Myometrial cell (primary cell): ENCODE results near the gene OR2A7. TPM values are rescaled to one million over a fixed set of nuclear protein-coding genes. Genes with fewer than 3 reads are reported as not detected.

Experiments used
- total RNA-seq: library from RNA; depleted of rRNA; stranded (reverse); fragments of >200 nt; gene quantifications from 2 replicates; pipeline ENCODE4 v1.2.3, GENCODE V29; 2015

OR2A7 gene, protein sequence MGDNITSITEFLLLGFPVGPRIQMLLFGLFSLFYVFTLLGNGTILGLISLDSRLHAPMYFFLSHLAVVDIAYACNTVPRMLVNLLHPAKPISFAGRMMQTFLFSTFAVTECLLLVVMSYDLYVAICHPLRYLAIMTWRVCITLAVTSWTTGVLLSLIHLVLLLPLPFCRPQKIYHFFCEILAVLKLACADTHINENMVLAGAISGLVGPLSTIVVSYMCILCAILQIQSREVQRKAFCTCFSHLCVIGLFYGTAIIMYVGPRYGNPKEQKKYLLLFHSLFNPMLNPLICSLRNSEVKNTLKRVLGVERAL
- total RNA-seq, result 0.89 TPM in 1 of 2 replicates, not detected in the other

GRCh38 chr7:144264692-144265091 lies at the start of gene OR2A7:
OR2A7 (minus strand) TSS chr7:144264792; CDS start chr7:144259628, 5,164 bp downstream.

DNA sequence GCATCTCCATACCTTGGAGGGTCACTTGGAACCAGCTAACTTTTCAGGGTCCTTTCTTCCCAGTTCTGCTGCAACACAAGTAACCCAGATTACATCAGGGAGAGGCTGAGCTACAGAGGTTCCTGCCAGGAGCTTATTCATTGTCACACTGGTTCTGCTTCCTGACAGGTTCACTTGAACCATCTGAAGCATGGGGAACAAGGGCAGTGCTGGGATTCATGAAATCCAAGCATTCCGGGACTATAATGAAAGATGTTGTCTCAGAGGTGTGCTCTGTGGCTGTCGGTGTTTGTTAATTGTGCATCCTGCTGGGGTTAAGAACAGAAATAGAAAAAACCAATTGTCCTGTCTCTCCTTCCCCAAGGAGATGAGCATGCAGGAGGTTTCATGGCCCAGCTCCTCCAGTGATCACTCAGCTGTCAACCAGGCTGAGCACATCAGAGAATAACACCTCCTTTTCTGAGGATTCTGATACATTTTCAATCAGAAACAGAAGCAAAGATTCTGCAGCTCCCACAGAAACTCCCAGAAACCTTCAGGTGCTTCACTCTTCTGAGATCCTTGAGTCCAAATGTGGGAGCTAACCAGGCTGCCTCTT lies 47.4 kb upstream of the OR2A7 start, which contains the start of gene OR2A1:
TSS of gene OR2A1 (plus strand) at position 548 of the 598 bp plus-strand sequence. CDS start 5,706 bp downstream, outside the sequence.

GRCh38 chr7:144269188-144269587 lies 4.6 kb upstream of the OR2A7 start, which contains the start of gene CTAGE8:
CTAGE8 (minus strand) TSS chr7:144269288; CDS start chr7:144269250, 38 bp downstream.

DNA sequence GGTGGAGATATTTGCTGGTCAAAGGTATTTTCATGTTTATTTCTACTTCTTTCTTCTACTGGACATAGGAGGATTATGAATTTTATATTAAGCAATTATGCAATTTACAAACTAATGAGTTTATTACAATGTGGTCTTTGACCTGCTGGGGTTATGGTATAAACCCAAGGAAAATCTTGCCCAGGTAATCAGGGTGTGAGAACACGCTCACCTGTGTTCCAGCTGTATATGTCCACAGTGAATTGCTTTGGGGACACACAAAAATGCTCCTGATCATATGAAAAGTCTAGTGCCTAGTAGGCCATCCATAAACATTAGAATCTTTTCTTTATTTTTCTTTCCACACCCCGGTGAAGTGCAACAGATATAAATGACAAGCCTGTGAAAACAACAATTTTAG lies 25.2 kb downstream of the OR2A7 start, which contains the start of gene OR2A42:
TSS of gene OR2A42 (minus strand) at position 241 of the 400 bp plus-strand sequence. CDS start 6,762 bp downstream, outside the sequence.

Other genes starting within 250 kb of the OR2A7 start
- gene OR2A5, start 215.8 kb downstream of the OR2A7 start, total RNA-seq, result not detected in 2 replicates
- gene OR2A25, start 195.0 kb downstream of the OR2A7 start, total RNA-seq, result not detected in 2 replicates
- not detected in 2 replicates for gene OR2A12, start 178.5 kb downstream of the OR2A7 start, total RNA-seq
- gene OR2A2, start 155.2 kb downstream of the OR2A7 start, total RNA-seq, result not detected in 2 replicates
- not detected in 2 replicates for gene OR2A14, start 141.6 kb downstream of the OR2A7 start, total RNA-seq
- gene CTAGE4, start 81.3 kb downstream of the OR2A7 start, total RNA-seq, result 0.71 TPM in 1 of 2 replicates, not detected in the other
- under 0.01 and 2.5 TPM in 2 replicates for gene ARHGEF35, start 69.0 kb downstream of the OR2A7 start, total RNA-seq
- not detected in 2 replicates for gene OR2A42, start 25.2 kb downstream of the OR2A7 start, total RNA-seq
- 0.18 and 0.29 TPM in 2 replicates for gene CTAGE8, start 4.5 kb upstream of the OR2A7 start, total RNA-seq
- not detected in 2 replicates for gene OR2A1, start 47.6 kb upstream of the OR2A7 start, total RNA-seq
- gene ARHGEF5, start 90.6 kb upstream of the OR2A7 start, total RNA-seq, result 4.6 and 9.4 TPM in 2 replicates
- not detected in 2 replicates for gene NOBOX, start 138.9 kb upstream of the OR2A7 start, total RNA-seq